GM18951 (cell line): Measurements from ENCODE around the gene LPP.

Experiments
- POLR2A ChIP-seq: IDR thresholded peaks from 4 replicates; pipeline ENCODE4 v1.6.1; 2011; ENCODE audit warnings: mild to moderate bottlenecking; ENCODE audit not compliant: insufficient read length, insufficient read depth; ENCODE audit errors: extremely low read depth
- in situ Hi-C: fragments of 300-500 bp; cut with MboI; formaldehyde crosslinking; loops from one replicate; pipeline ENCODE4 v1.12.0; 2022; ENCODE audit warnings: low sequenced_read_pairs, mixed read lengths, inconsistent platforms; ENCODE audit not compliant: unreplicated experiment

The LPP gene

GRCh38 chr3:188529228-188529627 is 375.3 kb downstream of the LPP start:
- TF ChIP-seq POLR2A = no peak
- in situ Hi-C loops = no loop called here

- in situ Hi-C loops = no loop called here
- no peak for TF ChIP-seq POLR2A
These were observed 376.3 kb downstream of the LPP start for GRCh38 chr3:188530226-188530625.

GRCh38 chr3:188531210-188531609 is 377.3 kb downstream of the LPP start:
- no peak for TF ChIP-seq POLR2A
- in situ Hi-C loops = no loop called here

GRCh38 chr3:188533172-188533571 is 379.2 kb downstream of the LPP start:
- no peak for TF ChIP-seq POLR2A
- in situ Hi-C loops = no loop called here

- TF ChIP-seq POLR2A = no peak
- in situ Hi-C loops = no loop called here
These were observed 379.8 kb downstream of the LPP start for GRCh38 chr3:188533612-188534357.

- no peak for TF ChIP-seq POLR2A
- in situ Hi-C loops = no loop called here
These were observed 380.7 kb downstream of the LPP start for GRCh38 chr3:188534633-188535032.

- in situ Hi-C loops = no loop called here
- TF ChIP-seq POLR2A = no peak
These were observed 383.6 kb downstream of the LPP start for GRCh38 chr3:188537606-188538005.

- in situ Hi-C loops = no loop called here
- TF ChIP-seq POLR2A = no peak
These were observed 385.1 kb downstream of the LPP start for GRCh38 chr3:188539037-188539436.

- no peak for TF ChIP-seq POLR2A
- in situ Hi-C loops = no loop called here
These were observed 385.8 kb downstream of the LPP start for GRCh38 chr3:188539631-188540194.

GRCh38 chr3:188542196-188542595 is 388.2 kb downstream of the LPP start:
- in situ Hi-C loops = no loop called here
- no peak for TF ChIP-seq POLR2A

GRCh38 chr3:188544012-188544411 is 390.1 kb downstream of the LPP start:
- in situ Hi-C loops = no loop called here

GRCh38 chr3:188546835-188547670 is 393.1 kb downstream of the LPP start:
- in situ Hi-C loops = no loop called here

More at GRCh38 chr3:188544012-188544411, 390.1 kb downstream of the LPP start:
- no peak for TF ChIP-seq POLR2A

GRCh38 chr3:188553569-188553968 is 399.6 kb downstream of the LPP start:
- in situ Hi-C loops = no loop called here
- TF ChIP-seq POLR2A = no peak

More at GRCh38 chr3:188546835-188547670, 393.1 kb downstream of the LPP start:
- no peak for TF ChIP-seq POLR2A
